Neuron (in vitro differentiated cells): ENCODE data around the gene ANK3.

Experiments used
- H2AFZ ChIP-seq: one replicate; pipeline ENCODE4 v1.6.1; 2013; ENCODE audit warnings: low read depth, mild to moderate bottlenecking, inconsistent platforms, low read length, moderate library complexity
- H3K27me3 ChIP-seq: one replicate; pipeline ENCODE4 v1.6.1; 2013; ENCODE audit warnings: low read length; ENCODE audit not compliant: insufficient read depth
- H3K36me3 ChIP-seq: one replicate; pipeline ENCODE4 v1.6.1; 2013; ENCODE audit warnings: low read length; ENCODE audit not compliant: insufficient read depth
- H3K4me1 ChIP-seq: one replicate; pipeline ENCODE4 v1.6.1; 2013; ENCODE audit warnings: low read length; ENCODE audit not compliant: insufficient read depth
- H3K4me3 ChIP-seq: 2 replicates; pipeline ENCODE4 v1.5.1; 2013; ENCODE audit warnings: mild to moderate bottlenecking, low read length, moderate library complexity
- H3K9me3 ChIP-seq: one replicate; pipeline ENCODE4 v1.6.1; 2013; ENCODE audit warnings: low read length

Gene ANK3

GRCh38 chr10:60163786-60164185, 225.9 kb downstream of the ANK3 start:
- H3K9me3 ChIP-seq, result no peaks in the 10 kb centered on the region
- H2AFZ ChIP-seq, result no peak overlapping the region
- no peaks in the 10 kb centered on the region for H3K27me3 ChIP-seq
- no peak overlapping the region for H3K4me3 ChIP-seq
- no peaks in the 10 kb centered on the region for H3K36me3 ChIP-seq
- no peaks in the 10 kb centered on the region for H3K4me1 ChIP-seq

- Histone ChIP-seq H3K9me3 (no peaks in the 10 kb centered on the region), H3K27me3 (no peaks in the 10 kb centered on the region), H3K36me3 (no peaks in the 10 kb centered on the region), H3K4me1 (no peaks in the 10 kb centered on the region), H2AFZ (no peak overlapping the region), H3K4me3 (no peak overlapping the region)
Observed at GRCh38 chr10:60162631-60163030, 227.0 kb downstream of the ANK3 start.

- H3K36me3 ChIP-seq, result peaks cover under 1% of the 10 kb centered on the region
- H3K27me3 ChIP-seq, result no peaks in the 10 kb centered on the region
- H3K4me3 ChIP-seq, result no peak overlapping the region
- H3K9me3 ChIP-seq, result no peaks in the 10 kb centered on the region
- no peak overlapping the region for H2AFZ ChIP-seq
- no peaks in the 10 kb centered on the region for H3K4me1 ChIP-seq
Observed at GRCh38 chr10:60155943-60156683, 233.6 kb downstream of the ANK3 start.

GRCh38 chr10:60155099-60155877, 234.4 kb downstream of the ANK3 start:
- Histone ChIP-seq H3K9me3 (peaks cover 3% of the 10 kb centered on the region), H3K36me3 (peaks cover 2% of the 10 kb centered on the region), H3K4me1 (no peaks in the 10 kb centered on the region), H2AFZ (no peak overlapping the region), H3K27me3 (no peaks in the 10 kb centered on the region), H3K4me3 (no peak overlapping the region)

DNA sequence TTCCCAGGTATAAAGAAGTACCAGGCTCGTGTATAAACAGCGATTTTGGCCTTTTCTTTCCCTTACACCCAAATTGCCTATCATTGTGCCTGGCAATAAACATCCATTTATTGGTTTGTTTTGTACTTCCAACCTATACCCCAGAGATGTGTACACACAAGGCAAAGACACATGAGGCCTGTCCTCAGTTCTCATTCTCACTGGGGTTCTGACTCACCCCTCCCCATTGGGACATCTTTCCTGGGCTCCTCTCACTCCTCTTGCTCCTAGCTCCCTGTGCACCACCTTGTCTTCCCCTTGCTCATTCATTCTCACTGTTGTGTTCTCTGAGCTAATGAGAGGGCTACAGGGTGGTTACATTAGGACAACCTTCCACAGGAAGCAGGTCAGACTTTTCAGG, 240.7 kb downstream of the ANK3 start:
- Histone ChIP-seq H3K27me3 (no peaks in the 10 kb centered on the region), H3K4me1 (no peaks in the 10 kb centered on the region), H3K36me3 (peaks cover 2% of the 10 kb centered on the region), H3K9me3 (peaks cover 3% of the 10 kb centered on the region), H3K4me3 (no peak overlapping the region), H2AFZ (no peak overlapping the region)

DNA sequence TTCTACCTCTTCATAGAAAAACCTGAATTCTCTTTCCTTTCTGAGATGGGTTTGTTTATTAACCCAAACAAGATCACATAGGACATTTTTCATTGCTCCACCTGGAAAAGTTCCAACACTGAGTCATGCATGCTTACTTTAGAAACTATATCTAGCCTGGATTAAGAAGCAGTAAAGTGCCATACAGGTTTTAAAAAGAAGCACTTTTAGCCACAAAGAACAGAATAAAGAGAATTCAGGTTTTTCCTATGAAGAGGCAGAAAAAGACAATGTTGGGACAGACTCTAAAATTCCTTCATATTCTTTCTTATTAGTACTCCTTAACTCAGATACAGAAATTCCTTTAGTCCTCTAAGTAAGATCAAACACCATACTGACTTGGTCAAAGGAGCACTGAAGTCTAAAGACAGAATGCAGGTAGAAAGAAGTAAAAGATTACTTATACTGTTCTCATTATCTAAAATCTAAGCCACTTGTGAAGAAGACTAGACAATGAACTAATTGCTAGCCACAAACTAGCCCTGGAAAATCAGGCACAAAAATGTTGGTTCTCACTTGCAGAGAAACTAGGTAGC, 241.3 kb downstream of the ANK3 start:
- no peak overlapping the region for H2AFZ ChIP-seq
- H3K9me3 ChIP-seq, result peaks cover 3% of the 10 kb centered on the region
- no peaks in the 10 kb centered on the region for H3K27me3 ChIP-seq
- peaks cover 2% of the 10 kb centered on the region for H3K36me3 ChIP-seq
- H3K4me1 ChIP-seq, result no peaks in the 10 kb centered on the region
- no peak overlapping the region for H3K4me3 ChIP-seq

DNA sequence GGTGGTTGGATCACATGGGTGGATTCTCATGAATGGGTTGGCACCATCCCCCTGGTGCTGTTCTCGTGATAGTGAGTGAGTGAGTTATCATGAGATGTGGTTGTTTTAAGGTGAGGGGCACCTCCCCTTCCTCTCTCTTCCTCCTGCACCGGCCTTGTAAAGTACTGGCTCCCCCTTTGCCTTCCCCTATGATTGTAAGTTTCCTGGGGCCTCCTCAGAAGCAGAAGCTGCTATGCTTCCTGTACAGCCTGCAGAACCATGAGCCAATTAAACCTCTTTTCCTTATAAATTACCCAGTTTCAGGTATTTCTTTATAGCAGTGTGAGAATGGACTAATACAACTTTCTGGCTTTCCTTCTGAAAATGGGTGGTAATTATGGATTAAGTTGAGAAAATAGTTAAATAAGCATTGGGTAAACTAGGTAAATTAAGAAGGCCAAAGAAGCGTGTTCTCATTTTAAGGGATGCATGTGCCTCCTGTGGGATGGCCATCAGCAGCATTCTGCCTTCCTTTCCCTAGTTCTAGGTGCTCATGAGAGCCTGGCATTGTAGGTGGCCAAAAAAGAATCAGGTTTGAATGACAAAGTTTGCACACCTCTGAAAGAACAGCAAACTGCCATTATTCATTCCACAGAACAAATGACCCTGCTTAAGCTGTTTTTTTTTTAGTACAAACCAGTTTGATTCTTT, 242.0 kb downstream of the ANK3 start:
- Histone ChIP-seq H3K27me3 (no peaks in the 10 kb centered on the region), H3K9me3 (peaks cover 3% of the 10 kb centered on the region), H2AFZ (no peak overlapping the region), H3K4me3 (no peak overlapping the region), H3K4me1 (no peaks in the 10 kb centered on the region), H3K36me3 (peaks cover 2% of the 10 kb centered on the region)

GRCh38 chr10:60147025-60147424, 242.7 kb downstream of the ANK3 start:
- Histone ChIP-seq H3K4me1 (no peaks in the 10 kb centered on the region), H3K9me3 (peaks cover 3% of the 10 kb centered on the region), H3K27me3 (no peaks in the 10 kb centered on the region), H3K36me3 (peaks cover 2% of the 10 kb centered on the region), H2AFZ (no peak overlapping the region), H3K4me3 (no peak overlapping the region)

- Histone ChIP-seq H3K36me3 (no peaks in the 10 kb centered on the region), H3K27me3 (no peaks in the 10 kb centered on the region), H2AFZ (no peak overlapping the region), H3K9me3 (no peaks in the 10 kb centered on the region), H3K4me1 (peaks cover 11% of the 10 kb centered on the region), H3K4me3 (no peak overlapping the region)
Observed at GRCh38 chr10:60144099-60144498, 245.6 kb downstream of the ANK3 start.

DNA sequence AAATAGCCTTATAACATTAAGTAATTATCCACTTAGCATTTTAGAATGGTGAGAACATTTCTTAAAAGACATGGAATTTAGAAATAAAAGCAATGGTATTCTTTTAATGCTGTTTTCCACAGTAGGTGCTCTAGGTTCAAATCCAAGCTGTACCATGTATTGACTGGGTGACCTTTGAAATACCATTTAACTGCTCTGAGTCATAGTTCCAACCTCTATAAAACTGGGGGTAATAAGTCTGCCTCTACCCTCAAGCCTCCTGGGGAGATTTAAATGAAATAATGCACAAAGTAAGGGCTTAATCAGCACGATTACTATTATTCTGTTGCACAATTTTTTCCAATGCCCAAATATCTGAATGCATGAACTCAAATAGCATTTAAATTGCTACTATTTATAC, 246.9 kb downstream of the ANK3 start:
- no peak overlapping the region for H3K4me3 ChIP-seq
- peaks cover 22% of the 10 kb centered on the region for H3K4me1 ChIP-seq
- H2AFZ ChIP-seq, result no peak overlapping the region
- H3K9me3 ChIP-seq, result no peaks in the 10 kb centered on the region
- no peaks in the 10 kb centered on the region for H3K36me3 ChIP-seq
- no peaks in the 10 kb centered on the region for H3K27me3 ChIP-seq

- Histone ChIP-seq H3K27me3 (no peaks in the 10 kb centered on the region), H2AFZ (no peak overlapping the region), H3K36me3 (no peaks in the 10 kb centered on the region), H3K4me3 (no peak overlapping the region), H3K4me1 (peaks cover 22% of the 10 kb centered on the region), H3K9me3 (no peaks in the 10 kb centered on the region)
Observed at GRCh38 chr10:60141896-60142559, 247.6 kb downstream of the ANK3 start.

DNA sequence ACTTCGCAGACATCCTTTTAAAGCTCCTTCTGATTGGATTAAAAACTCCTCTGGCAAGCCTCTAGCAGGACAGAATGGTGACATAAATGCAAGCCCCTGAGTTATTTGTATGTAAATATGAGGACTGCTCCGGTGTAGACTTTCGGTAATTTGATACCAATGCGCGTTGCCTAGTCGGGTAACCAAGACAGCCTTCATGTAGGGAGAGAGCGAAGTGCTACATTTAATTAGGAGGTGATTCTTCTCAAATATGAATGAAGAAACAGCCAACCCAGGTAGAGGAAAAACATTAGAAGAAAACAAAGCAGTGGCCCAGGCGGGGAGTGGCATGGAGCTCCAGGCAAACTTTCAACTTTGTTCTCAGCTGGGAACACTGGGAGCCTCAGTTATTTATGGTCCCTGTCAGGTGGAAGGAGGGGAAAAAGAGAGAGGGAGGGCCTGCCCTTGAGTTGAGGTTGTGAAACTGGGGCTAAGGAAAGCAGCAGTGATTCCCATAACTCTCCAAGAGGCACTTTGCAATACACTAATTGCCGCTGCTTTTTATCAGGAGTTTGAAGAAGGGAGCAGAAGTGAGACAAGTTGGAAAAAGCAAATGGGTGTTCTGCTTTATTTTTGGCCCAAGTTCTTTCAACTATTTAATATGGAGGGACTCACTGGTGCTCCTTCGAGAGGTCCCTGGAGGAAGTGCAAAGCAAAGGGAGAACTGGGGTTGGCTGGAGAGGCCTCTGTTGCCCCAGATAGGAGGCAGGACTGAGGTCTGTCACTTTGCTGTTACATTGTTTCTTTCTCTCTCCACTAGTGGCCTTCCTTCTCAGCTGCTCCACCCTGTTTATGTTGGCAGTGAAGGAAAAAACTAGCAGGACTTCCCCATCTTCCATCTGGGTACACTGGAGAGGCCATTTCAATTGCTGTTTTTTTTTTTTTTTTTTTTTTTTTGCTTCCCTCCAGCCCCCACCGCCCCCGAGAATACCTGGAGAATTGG, 248.7 kb downstream of the ANK3 start:
- H3K27me3 ChIP-seq, result no peaks in the 10 kb centered on the region
- H3K9me3 ChIP-seq, result no peaks in the 10 kb centered on the region
- H2AFZ ChIP-seq, result peak overlapping the region; percentile 71
- H3K36me3 ChIP-seq, result no peaks in the 10 kb centered on the region
- peak overlapping the region; percentile 79 for H3K4me3 ChIP-seq
- peaks cover 22% of the 10 kb centered on the region for H3K4me1 ChIP-seq
